Measurements from ENCODE around the gene CNN2.

CNN2 gene

DNA sequence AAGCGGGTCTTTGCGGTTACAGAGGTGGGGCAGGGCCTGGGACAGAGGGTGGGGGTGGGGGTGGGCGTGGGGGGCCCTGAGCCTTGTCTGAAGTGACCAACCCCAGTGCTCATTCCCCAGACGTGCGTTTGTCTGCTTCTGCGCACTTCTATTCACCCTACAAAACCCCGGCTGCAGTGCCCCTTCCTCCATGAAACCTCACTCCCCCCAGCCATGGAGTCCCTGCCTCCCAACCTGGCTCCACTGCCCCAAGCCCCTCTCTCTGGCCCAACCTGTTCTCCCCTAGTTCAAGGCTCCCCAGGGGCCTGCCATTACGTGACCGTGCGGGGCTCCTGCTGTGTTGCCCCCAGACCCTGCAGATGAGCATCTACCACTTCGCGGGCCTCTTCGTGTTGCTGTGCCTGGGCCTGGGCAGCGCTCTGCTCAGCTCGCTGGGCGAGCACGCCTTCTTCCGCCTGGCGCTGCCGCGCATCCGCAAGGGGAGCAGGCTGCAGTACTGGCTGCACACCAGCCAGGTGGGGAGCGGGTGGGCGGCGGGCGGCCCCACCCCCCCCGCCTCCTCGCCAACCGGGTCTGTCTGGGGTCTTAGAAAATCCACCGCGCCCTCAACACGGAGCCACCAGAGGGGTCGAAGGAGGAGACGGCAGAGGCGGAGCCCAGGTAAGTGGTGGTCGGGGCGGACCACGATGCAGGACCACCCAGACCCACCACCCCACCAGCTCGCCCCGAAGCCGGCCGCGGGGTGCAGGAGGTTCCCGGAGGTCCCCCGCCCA, 18.0 kb upstream of the CNN2 start:
- no peak for DNase-seq (ENCODE audit: low read depth)
- H3K4me3 ChIP-seq (ENCODE audit: low read length) = no peak overlapping the region
- TF ChIP-seq CTCF (conservative IDR thresholded peaks at IDR 0.05; ENCODE audit: low read depth, low read length) = no peak

DNA sequence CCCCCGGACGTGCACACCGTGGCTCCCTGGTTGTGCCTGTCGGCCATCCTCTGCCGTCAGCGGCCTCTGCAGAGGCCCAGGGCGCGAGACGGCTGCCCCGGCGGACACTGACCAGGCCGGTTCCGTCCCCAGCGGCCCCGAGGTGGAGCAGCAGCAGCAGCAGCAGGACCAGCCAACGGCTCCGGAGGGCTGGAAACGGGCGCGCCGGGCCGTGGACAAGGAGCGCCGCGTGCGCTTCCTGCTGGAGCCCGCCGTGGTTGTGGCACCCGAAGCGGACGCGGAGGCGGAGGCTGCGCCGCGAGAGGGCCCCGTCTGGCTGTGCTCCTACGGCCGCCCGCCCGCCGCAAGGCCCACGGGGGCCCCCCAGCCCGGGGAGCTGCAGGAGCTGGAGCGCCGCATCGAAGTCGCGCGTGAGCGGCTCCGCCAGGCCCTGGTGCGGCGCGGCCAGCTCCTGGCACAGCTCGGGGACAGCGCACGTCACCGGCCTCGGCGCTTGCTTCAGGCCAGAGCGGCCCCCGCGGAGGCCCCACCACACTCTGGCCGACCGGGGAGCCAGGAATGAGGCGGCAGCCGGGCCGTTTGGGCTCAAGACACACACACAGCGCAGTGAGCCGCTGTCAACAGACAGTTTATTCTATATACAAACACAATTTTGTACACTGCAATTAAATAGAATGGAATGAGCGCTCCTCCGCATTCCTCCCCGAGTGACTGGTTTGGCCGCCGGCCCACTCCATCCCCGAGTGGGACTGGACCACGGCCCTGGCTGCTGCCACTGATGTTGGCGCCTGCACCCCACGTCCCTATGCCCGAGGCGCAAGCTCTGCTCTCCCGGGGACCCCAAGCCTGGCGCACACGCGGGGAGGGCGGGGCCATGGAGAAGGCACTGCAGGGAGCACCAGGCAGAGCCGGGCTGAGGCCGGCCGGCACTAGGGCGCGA, 17.1 kb upstream of the CNN2 start:
- DNase-seq (ENCODE audit: low read depth) = no peak
- no peak overlapping the region for H3K4me3 ChIP-seq (ENCODE audit: low read length)
- no peak for TF ChIP-seq CTCF (conservative IDR thresholded peaks at IDR 0.05; ENCODE audit: low read depth, low read length)

GRCh38 chr19:1009981-1010538, 16.3 kb upstream of the CNN2 start:
- no peak overlapping the region for H3K4me3 ChIP-seq (ENCODE audit: low read length)
- TF ChIP-seq CTCF (conservative IDR thresholded peaks at IDR 0.05; ENCODE audit: low read depth, low read length) = no peak

DNA sequence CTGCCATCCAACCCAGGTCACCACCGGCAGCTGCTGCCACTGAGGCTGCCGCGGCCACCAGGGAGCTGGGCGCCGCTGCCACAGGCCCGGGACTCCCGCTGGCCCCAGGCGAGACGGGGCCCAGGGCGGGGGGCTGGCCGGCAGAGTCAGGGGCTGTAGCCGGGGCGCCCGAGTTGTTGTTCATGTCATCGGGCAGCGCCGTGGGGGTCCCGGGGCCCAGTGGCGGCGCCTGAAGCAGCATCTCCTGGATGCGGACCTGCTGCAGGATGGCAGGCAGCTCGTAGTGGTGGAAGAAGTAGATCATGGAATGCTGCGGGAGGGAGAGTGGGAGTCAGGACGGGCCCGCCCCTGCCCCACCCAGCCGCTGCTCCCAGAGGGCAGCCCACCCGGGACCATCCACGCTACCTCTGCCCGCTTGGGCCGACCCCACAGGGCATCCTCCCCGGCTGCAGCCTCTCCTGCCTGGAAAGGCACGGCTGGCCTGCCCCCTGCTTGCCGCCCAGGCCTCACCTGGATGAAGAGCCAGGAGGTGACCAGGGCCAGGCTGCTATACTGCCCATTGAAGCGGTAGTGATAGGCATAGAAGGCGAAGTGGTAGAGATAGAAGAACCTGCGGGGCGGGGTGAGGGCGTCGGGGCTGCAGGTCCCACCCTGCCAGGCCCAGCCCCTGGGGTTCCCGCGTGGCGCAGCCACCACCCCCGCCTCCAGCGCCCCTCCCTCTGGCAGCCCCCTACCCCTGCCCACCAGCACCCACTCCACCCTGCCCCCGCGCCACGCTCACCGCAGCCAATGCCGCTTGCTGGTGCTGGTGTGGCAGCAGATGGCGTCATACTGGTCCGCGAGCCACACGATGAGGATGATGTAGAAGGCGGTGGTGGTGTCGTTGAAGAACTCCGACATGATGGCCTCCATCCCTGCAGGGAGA, 15.6 kb upstream of the CNN2 start:
- TF ChIP-seq CTCF (conservative IDR thresholded peaks at IDR 0.05; ENCODE audit: low read depth, low read length) = no peak
- DNase-seq (ENCODE audit: low read depth) = no peak
- no peak overlapping the region for H3K4me3 ChIP-seq (ENCODE audit: low read length)

More at GRCh38 chr19:1009981-1010538, 16.3 kb upstream of the CNN2 start:
- DNase-seq (ENCODE audit: low read depth) = no peak

DNA sequence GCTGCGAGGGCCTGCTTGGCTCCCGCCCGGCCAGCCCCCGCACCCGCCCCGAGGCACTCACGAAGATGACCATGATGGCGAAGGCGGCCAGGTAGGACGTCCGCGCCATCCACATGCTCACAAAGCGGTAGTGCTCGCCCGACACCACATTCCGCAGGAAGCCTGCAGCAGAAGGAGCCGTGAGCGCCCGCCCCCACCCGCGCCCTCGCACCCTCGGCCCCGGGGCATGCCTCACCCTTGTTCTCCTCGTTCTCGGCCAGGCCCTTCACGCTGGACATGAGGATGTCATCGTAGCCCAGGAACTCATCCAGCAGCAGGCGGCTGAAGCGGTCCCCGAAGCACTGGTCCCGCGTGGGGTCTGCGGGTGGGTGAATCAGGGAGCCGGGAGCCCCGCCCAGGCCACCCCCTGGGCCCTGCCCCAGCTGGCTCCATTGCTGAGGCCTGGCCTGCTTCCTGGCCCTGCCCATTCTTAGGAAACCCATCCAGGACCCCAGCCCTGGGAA, 14.5 kb upstream of the CNN2 start:
- DNase-seq (ENCODE audit: low read depth) = no peak
- H3K4me3 ChIP-seq (ENCODE audit: low read length) = no peak overlapping the region
- no peak for TF ChIP-seq CTCF (conservative IDR thresholded peaks at IDR 0.05; ENCODE audit: low read depth, low read length)

GRCh38 chr19:1012334-1012733, 14.1 kb upstream of the CNN2 start:
- DNase-seq (ENCODE audit: low read depth) = no peak
- no peak for TF ChIP-seq CTCF (conservative IDR thresholded peaks at IDR 0.05; ENCODE audit: low read depth, low read length)
- H3K4me3 ChIP-seq (ENCODE audit: low read length) = no peak overlapping the region

All from retinal pigment epithelial cell (primary cell).